ENCODE measurements around the gene MICALL1. TPM values are rescaled to one million over a fixed set of nuclear protein-coding genes. Genes with fewer than 3 reads are reported as not detected.
A peak's percentile ranks its signal among the peaks of the same experiment; 100 is the strongest.
"Not testable (repeated sequence)": the region's sequence is repeated elsewhere in the genome, so short reads cannot be mapped to it uniquely, and the experiment has no call there.

Gene MICALL1
- total RNA-seq, 1 donor from 2014 or later = 31.1 TPM

DNA sequence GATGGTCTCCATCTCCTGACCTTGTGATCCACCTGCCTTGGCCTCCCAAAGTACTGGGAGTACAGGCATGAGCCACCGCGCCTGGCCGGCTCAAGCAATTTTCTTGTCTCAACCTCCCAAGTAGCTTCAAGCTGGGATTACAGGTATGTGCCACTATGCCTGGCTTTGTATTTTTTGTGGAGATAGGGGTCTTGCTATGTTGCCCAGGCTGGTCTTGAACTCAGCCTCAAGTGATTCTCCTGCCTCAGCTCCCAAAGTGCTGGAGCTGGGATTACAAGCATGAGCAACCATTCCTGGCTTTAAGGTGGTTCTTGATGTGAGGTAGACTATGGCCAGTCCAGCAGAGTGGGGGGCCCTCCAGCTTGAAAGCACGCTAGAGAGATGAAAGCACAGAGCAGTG is 55.0 kb downstream of the MICALL1 start:
- intact Hi-C loops (cut with micrococcal nuclease) = no loop called here
- DNase-seq (ENCODE audit: low spot score) = no peak
- H3K4me3 Mint-ChIP-seq = no peak overlapping the region
- H3K36me3 Mint-ChIP-seq (ENCODE audit: low read depth) = peaks cover 41% of the 10 kb centered on the region
- no peaks in the 10 kb centered on the region for H3K9me3 Mint-ChIP-seq
- H3K4me1 Mint-ChIP-seq (ENCODE audit: low read depth) = peaks cover 6% of the 10 kb centered on the region
- no peaks in the 10 kb centered on the region for H3K27me3 Mint-ChIP-seq (ENCODE audit: insufficient read depth)
- H3K27ac Mint-ChIP-seq = no peak overlapping the region

DNA sequence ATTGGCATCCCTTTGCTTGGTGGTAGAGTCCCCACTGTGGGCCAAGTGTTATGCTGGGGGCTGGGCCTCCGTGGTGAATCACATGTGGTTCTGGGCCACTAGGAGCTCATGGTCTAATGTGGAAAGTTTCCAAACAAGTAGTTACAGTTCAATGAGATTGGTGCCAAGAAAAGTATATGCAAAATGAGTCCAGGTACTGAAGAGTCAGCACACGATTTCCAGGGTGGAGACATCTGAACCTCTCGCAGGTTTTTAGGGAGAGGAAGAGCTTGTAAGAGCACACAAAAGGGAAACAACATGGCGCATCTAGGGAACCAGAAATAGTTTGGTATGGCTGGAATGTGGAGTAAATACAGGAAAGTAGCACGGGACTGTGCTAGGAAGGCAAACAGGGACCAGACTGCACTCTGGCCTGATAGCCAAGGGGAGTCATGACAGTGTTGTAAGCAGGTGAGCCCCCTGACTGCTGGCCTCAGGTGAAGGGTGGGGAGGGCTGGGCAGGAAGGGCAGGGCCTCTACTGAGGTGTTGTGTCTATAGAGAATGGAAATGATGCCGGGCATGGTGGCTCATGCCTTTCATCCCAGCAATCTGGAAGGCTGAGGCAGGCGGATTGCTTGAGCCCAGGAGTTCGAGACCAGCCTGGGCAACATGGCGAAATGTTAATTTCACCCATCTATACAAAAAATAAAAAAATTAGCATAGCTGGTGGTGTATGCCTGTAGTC is 60.0 kb downstream of the MICALL1 start:
- DNase-seq (ENCODE audit: low spot score) = no peak
- H3K27me3 Mint-ChIP-seq (ENCODE audit: insufficient read depth) = no peaks in the 10 kb centered on the region
- no peaks in the 10 kb centered on the region for H3K9me3 Mint-ChIP-seq
- peak overlapping the region; percentile 44 for H3K27ac Mint-ChIP-seq
- peaks cover 35% of the 10 kb centered on the region for H3K36me3 Mint-ChIP-seq (ENCODE audit: low read depth)
- H3K4me1 Mint-ChIP-seq (ENCODE audit: low read depth) = peaks cover 6% of the 10 kb centered on the region
- no peak overlapping the region for H3K4me3 Mint-ChIP-seq
- intact Hi-C loops (cut with micrococcal nuclease) = loop anchor here (1.0 kb wide), 1 partner anchor 149 kb away; no protein-coding TSS in a partner anchor

GRCh38 chr22:37967147-37967546 is 61.0 kb downstream of the MICALL1 start:
- no peak for DNase-seq (ENCODE audit: low spot score)
- H3K4me1 Mint-ChIP-seq (ENCODE audit: low read depth) = peaks cover 6% of the 10 kb centered on the region
- peaks cover 31% of the 10 kb centered on the region for H3K36me3 Mint-ChIP-seq (ENCODE audit: low read depth)
- no peak overlapping the region for H3K4me3 Mint-ChIP-seq
- intact Hi-C loops (cut with micrococcal nuclease) = no loop called here
- no peaks in the 10 kb centered on the region for H3K27me3 Mint-ChIP-seq (ENCODE audit: insufficient read depth)
- H3K9me3 Mint-ChIP-seq = no peaks in the 10 kb centered on the region
- no peak overlapping the region for H3K27ac Mint-ChIP-seq

DNA sequence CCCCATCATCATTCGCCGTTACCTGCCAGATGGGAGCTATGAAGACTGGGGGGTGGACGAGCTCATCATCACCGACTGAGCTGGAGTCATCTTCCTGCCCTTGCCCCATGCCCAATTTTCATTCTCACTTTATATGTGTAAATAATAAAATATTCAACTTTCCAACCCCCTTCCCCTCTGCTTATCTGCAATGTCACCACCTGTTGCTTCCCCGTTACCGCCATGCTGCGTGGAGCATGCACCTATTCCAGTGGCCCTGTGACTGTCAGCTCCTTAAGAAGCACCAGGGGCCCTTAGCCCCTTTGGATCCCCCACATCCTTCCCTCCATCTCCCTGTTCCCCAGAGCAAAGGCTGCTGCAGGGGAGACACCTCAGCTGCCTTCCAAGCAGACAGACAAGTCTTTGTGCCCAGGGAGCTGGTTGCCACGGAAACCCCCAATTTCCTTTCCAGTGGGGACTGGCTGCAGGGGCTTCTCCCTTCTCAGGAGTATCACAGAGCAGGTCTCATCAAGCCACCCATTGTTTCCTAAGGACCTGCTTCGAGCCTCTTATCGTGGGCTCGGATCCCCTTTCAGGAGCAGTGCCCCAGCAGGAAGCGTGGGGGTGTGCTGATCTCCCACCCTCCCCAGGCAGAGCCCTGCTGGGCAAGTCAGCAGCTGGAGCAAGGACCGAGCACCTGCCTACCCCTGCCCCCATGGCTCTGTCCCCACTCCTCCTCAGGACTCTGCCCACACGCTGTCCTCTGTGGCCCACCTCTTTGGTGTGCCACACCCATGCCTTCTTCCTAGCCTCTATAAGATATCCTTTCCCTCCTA is 61.7 kb downstream of the MICALL1 start:
- DNase-seq (ENCODE audit: low spot score) = no peak
- H3K36me3 Mint-ChIP-seq (ENCODE audit: low read depth) = peaks cover 31% of the 10 kb centered on the region
- no peak overlapping the region for H3K4me3 Mint-ChIP-seq
- no peaks in the 10 kb centered on the region for H3K27me3 Mint-ChIP-seq (ENCODE audit: insufficient read depth)
- no peaks in the 10 kb centered on the region for H3K9me3 Mint-ChIP-seq
- peaks cover 6% of the 10 kb centered on the region for H3K4me1 Mint-ChIP-seq (ENCODE audit: low read depth)
- H3K27ac Mint-ChIP-seq = no peak overlapping the region
- intact Hi-C loops (cut with micrococcal nuclease) = no loop called here

DNA sequence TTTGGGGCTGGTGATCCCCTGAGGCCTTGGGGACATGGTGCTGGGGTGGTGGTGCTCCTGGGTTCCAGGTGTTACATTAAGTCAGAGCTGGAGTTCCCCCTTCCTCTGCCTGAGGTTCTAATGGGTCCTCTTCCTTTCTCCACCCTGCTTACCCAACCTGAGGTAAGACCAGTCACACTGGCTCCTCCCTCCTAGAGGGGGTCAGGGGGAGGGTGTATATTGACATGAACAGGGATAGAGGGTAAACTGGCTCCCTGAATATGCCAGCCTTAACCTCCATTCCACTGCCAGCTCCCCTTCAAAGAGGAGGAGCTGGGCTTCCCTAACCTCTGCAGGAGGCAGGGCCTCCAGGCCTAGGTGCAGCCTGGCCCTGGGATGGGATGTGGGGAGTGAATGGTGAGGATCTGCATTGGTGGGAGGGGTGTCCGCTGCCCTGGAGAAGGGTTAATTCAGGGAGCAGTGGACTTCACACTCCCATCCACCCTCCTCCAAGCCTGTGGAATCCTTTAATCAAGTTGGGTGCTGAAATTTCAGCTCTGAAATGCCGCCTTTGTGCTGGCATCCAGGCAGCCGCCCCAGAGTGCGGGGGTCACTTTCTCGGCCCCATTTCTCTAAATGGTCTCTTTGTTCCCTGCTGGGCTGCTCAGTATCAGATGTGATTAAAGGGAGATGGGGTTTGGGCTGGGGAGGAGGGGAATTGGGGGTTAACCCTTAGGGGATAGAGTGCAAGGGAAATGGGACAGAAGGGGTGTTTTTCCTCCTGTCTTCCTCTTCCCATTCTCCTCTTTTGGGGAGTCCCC is 62.6 kb downstream of the MICALL1 start:
- no peaks in the 10 kb centered on the region for H3K9me3 Mint-ChIP-seq
- no peak overlapping the region for H3K27ac Mint-ChIP-seq
- H3K36me3 Mint-ChIP-seq (ENCODE audit: low read depth) = peaks cover 31% of the 10 kb centered on the region
- no peak for DNase-seq (ENCODE audit: low spot score)
- no peaks in the 10 kb centered on the region for H3K27me3 Mint-ChIP-seq (ENCODE audit: insufficient read depth)
- H3K4me1 Mint-ChIP-seq (ENCODE audit: low read depth) = peaks cover 6% of the 10 kb centered on the region
- no peak overlapping the region for H3K4me3 Mint-ChIP-seq
- intact Hi-C loops (cut with micrococcal nuclease) = no loop called here

DNA sequence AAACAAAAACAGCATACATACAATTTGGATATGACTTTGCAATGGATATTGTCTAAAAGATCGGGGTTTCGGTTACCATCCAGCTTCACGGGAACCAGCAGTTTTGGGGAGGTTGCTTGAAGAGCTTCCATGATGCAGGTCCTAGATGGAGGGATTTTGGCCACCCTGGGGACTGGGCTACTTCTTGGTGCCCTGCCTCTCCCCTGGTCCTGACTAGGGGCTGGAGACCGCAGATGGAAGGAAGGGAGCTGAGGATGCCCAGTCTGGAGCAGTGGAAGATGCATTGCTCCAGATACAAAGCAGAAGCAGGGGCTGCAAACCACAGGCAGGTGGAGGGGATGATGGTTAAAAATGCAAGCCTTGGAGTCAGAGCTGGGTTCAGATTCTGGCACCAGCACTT is 64.8 kb downstream of the MICALL1 start:
- no peak for DNase-seq (ENCODE audit: low spot score)
- no peaks in the 10 kb centered on the region for H3K27me3 Mint-ChIP-seq (ENCODE audit: insufficient read depth)
- intact Hi-C loops (cut with micrococcal nuclease) = no loop called here
- H3K27ac Mint-ChIP-seq = no peak overlapping the region
- no peaks in the 10 kb centered on the region for H3K4me1 Mint-ChIP-seq (ENCODE audit: low read depth)
- peaks cover 25% of the 10 kb centered on the region for H3K36me3 Mint-ChIP-seq (ENCODE audit: low read depth)
- no peak overlapping the region for H3K4me3 Mint-ChIP-seq
- H3K9me3 Mint-ChIP-seq = no peaks in the 10 kb centered on the region

DNA sequence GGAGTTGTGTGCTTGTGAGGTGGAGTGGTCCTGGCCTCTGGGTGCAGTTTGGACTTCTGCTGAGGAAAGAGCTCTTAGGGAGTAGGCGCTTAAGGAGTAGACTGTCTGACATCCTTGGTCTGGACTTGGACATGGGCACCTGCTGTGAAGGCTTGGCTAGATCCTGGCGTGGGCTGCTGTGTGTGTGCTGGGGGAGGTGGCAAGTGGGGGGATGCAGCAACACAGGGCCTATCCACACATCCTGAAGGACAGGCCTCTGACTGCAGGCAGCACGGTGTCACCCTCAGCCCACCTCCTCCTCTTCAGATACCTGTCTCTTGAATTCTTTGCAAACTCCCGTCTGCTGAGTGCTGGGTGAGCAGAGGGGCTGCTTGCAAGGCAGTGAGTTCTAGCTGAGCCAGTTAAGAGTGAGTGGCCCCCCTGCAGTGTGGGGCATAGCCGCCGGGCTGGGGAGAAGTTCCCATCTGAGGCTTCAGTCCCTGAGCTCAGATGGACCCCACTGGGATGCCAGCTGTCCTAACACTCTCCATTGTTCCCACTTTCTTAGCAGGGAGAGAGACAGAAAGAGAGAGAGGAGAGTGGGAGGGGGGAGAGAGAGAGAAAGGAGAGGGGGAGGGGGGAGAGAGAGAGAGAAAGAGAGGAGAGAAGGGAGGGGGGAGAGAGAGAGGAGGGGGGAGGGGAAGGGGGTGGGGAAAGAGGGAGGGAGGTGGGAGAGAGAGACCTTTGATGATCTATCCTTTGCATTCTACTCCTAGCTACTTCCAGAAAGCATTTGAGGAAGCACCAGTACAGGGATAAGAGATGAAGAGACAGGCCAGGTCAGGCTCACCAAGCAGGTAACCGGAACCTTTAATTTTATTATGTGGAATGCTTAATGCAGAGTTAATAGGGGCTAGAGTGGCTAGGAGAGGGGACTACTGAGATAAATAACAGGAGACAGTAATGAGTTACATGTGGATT is 65.7 kb downstream of the MICALL1 start:
- DNase-seq (ENCODE audit: low spot score) = no peak
- H3K4me1 Mint-ChIP-seq (ENCODE audit: low read depth) = no peaks in the 10 kb centered on the region
- no peak overlapping the region for H3K27ac Mint-ChIP-seq
- peaks cover 21% of the 10 kb centered on the region for H3K36me3 Mint-ChIP-seq (ENCODE audit: low read depth)
- H3K4me3 Mint-ChIP-seq = no peak overlapping the region
- H3K9me3 Mint-ChIP-seq = no peaks in the 10 kb centered on the region
- H3K27me3 Mint-ChIP-seq (ENCODE audit: insufficient read depth) = no peaks in the 10 kb centered on the region
- intact Hi-C loops (cut with micrococcal nuclease) = no loop called here

DNA sequence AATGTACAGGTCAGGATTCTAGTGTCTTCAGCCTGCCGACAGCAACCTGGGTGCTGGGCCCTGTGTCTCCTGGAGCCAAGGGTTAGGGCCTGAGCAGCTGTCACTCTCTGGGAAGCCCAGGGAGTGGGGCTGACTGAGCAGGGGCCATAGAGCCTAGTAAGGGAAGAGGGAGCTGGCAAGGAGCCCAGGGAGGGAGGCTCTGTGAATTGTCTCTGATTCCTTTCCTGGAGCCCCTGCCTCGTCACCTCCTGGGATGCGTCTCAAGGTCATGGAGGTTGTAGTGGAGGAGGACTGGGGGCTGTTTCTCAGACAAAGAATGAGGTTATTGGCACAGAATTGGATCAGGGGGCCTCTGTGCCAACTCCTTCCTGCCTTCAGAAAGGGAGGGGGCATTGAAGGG is 66.4 kb downstream of the MICALL1 start:
- H3K27me3 Mint-ChIP-seq (ENCODE audit: insufficient read depth) = no peaks in the 10 kb centered on the region
- no peak overlapping the region for H3K27ac Mint-ChIP-seq
- peaks cover 17% of the 10 kb centered on the region for H3K36me3 Mint-ChIP-seq (ENCODE audit: low read depth)
- H3K4me1 Mint-ChIP-seq (ENCODE audit: low read depth) = no peaks in the 10 kb centered on the region
- H3K9me3 Mint-ChIP-seq = no peaks in the 10 kb centered on the region
- DNase-seq (ENCODE audit: low spot score) = no peak
- intact Hi-C loops (cut with micrococcal nuclease) = no loop called here
- no peak overlapping the region for H3K4me3 Mint-ChIP-seq

DNA sequence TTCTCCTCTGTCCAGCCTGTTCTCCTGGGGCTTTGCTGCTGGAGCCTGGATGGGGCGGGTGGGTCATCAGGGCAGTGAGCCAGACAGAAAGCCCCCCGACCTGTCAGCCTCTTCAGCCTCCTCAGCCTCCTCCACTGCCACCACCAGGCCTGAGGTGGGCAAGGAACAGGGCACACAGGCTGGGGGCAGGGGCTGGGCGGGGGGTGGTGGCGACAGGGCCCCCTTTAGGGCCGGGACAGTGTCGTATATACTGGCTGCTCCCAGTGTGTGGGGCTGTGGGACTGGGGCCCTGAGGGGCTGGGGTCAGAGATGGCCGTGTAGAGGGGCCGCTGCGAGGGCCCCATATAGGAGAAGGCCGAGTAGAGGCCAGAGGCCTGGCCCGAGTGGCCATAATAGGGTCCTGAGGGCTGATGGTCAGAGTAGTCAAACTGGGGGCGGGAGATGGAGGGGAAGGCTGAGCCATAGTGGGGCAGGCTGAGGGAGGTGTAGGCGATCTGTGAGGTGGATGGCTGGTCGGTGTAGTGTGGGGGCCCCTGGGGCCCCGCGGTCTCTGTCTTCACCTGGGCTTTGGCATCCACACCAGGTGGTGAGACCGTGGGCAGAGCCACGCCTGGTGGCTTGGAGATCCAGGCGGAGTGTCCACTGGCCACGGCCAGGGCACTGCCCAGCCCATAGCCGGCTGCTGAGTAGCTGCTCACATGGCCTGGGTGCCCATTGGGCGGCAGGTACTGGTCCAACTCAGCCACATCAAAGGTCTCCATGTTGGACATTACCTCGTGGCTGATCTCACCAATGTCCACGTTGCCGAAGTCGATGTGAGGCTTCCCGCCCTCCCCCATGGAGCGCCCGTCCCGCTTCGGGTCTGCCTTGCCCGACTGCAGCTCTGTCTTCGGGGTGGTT is 67.4 kb downstream of the MICALL1 start:
- intact Hi-C loops (cut with micrococcal nuclease) = no loop called here
- no peak overlapping the region for H3K27ac Mint-ChIP-seq
- no peaks in the 10 kb centered on the region for H3K9me3 Mint-ChIP-seq

GRCh38 chr22:37975153-37975552 is 69.1 kb downstream of the MICALL1 start:
- peaks cover 2% of the 10 kb centered on the region for H3K36me3 Mint-ChIP-seq (ENCODE audit: low read depth)

More for the DNA sequence above, 67.4 kb downstream of the MICALL1 start:
- H3K27me3 Mint-ChIP-seq (ENCODE audit: insufficient read depth) = no peaks in the 10 kb centered on the region
- H3K4me1 Mint-ChIP-seq (ENCODE audit: low read depth) = no peaks in the 10 kb centered on the region
- no peak overlapping the region for H3K4me3 Mint-ChIP-seq
- no peak for DNase-seq (ENCODE audit: low spot score)
- peaks cover 10% of the 10 kb centered on the region for H3K36me3 Mint-ChIP-seq (ENCODE audit: low read depth)

DNA sequence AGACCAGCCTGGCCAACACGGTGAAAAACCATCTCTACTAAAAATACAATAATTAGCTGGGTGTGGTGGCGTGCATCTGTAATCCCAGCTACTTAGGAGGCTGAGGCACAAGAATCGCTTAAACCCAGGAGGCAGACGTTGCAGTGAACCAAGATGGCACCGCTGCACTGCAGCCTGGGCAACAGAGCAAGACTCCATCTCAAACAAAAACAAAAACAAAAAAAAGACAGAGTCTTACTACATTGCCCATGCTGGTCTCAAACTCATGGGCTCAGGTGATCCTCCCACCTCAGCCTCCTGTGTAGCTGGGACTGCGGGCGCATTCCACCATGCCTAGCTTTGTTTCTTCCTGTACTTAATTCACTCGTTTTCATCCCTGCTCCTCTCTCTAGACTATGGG is 69.9 kb downstream of the MICALL1 start:
- H3K4me1 Mint-ChIP-seq (ENCODE audit: low read depth) = not testable (repeated sequence)

More at GRCh38 chr22:37975153-37975552, 69.1 kb downstream of the MICALL1 start:
- no peak for DNase-seq (ENCODE audit: low spot score)
- no peak overlapping the region for H3K27ac Mint-ChIP-seq
- no peaks in the 10 kb centered on the region for H3K27me3 Mint-ChIP-seq (ENCODE audit: insufficient read depth)
- H3K4me1 Mint-ChIP-seq (ENCODE audit: low read depth) = no peaks in the 10 kb centered on the region
- H3K4me3 Mint-ChIP-seq = no peak overlapping the region
- no peaks in the 10 kb centered on the region for H3K9me3 Mint-ChIP-seq
- intact Hi-C loops (cut with micrococcal nuclease) = no loop called here

More for the DNA sequence above, 69.9 kb downstream of the MICALL1 start:
- H3K36me3 Mint-ChIP-seq (ENCODE audit: low read depth); H3K9me3 Mint-ChIP-seq; DNase-seq (ENCODE audit: low spot score); H3K27ac Mint-ChIP-seq; intact Hi-C loops (cut with micrococcal nuclease); H3K4me3 Mint-ChIP-seq; H3K27me3 Mint-ChIP-seq (ENCODE audit: insufficient read depth): not testable (repeated sequence)
